Inflammatory macrophage treated with lipopolysaccharide for 4 hours (primary cell): ENCODE results near the gene WRAP73.
"Not testable (repeated sequence)": the region's sequence is repeated elsewhere in the genome, so short reads cannot be mapped to it uniquely, and the experiment has no call there.

Experiments used
- DNase-seq: peaks from one replicate; pipeline ENCODE4 v3.0.0-alpha.2; 2020

Gene WRAP73

GRCh38 chr1:3593745-3594144 lies 56.2 kb downstream of the WRAP73 start:
- no peak for DNase-seq

- no peak for DNase-seq
Measured at GRCh38 chr1:3593334-3593733, 56.6 kb downstream of the WRAP73 start.

GRCh38 chr1:3590951-3591865 lies 58.7 kb downstream of the WRAP73 start:
- no peak for DNase-seq

GRCh38 chr1:3590139-3590763 lies 59.7 kb downstream of the WRAP73 start:
- no peak for DNase-seq

- DNase-seq = no peak
Measured at GRCh38 chr1:3588395-3588794, 61.5 kb downstream of the WRAP73 start.

- DNase-seq = no peak
Measured at GRCh38 chr1:3586986-3587759, 62.7 kb downstream of the WRAP73 start.

- DNase-seq = no peak
Measured at GRCh38 chr1:3585940-3586568, 63.8 kb downstream of the WRAP73 start.

GRCh38 chr1:3585353-3585868 lies 64.5 kb downstream of the WRAP73 start:
- DNase-seq = not testable (repeated sequence)

- DNase-seq = no peak
Measured at GRCh38 chr1:3584915-3585314, 65.0 kb downstream of the WRAP73 start.

- DNase-seq = not testable (repeated sequence)
Measured at GRCh38 chr1:3583751-3584150, 66.2 kb downstream of the WRAP73 start.

GRCh38 chr1:3581296-3582036 lies 68.4 kb downstream of the WRAP73 start:
- no peak for DNase-seq
